ENCODE results near the gene UBAC2. TPM values are rescaled to one million over a fixed set of nuclear protein-coding genes. Genes with fewer than 3 reads are reported as not detected.
A peak's percentile ranks its signal among the peaks of the same experiment; 100 is the strongest.

UBAC2 gene
- total RNA-seq (45.2 and 45.7 TPM in 2 replicates), polyA plus RNA-seq (47.2 and 54.4 TPM in 2 replicates), polyA minus RNA-seq (40.8 and 52.4 TPM in 2 replicates), Bru-seq, nascent RNA (percentile 83 among the genes with signal in this experiment), BruChase-seq, experiment 1, labeled RNA remaining after a 6-hour chase (percentile 72 among the genes with signal in this experiment), BruChase-seq, experiment 2, labeled RNA remaining after a 2-hour chase (percentile 75 among the genes with signal in this experiment)
- 42.7 and 48.1 TPM in 2 replicates for polyA plus RNA-seq (2011; cell fraction: cytosol; rRNA removed)
- polyA plus RNA-seq (2011; cell fraction: nucleus; rRNA removed), result 26.5 and 34.5 TPM in 2 replicates
- polyA plus RNA-seq (2012), result 46.6 and 49.2 TPM in 2 replicates
- polyA minus RNA-seq (2011; cell fraction: cytosol; rRNA and poly(A)+ RNA removed), result 28.0 TPM
- 30.6 and 34.1 TPM in 2 replicates for polyA minus RNA-seq (2011; cell fraction: nucleus; rRNA and poly(A)+ RNA removed)
- long read RNA-seq, transcript UBAC2-203 (9 exons, 1,375 nt), result major isoform, 73 of 116 reads
- long read RNA-seq, partial matches to known transcripts, result 5 of 116 reads
- long read RNA-seq, other reads (novel, unspliced or antisense), result 37 of 116 reads

DNA sequence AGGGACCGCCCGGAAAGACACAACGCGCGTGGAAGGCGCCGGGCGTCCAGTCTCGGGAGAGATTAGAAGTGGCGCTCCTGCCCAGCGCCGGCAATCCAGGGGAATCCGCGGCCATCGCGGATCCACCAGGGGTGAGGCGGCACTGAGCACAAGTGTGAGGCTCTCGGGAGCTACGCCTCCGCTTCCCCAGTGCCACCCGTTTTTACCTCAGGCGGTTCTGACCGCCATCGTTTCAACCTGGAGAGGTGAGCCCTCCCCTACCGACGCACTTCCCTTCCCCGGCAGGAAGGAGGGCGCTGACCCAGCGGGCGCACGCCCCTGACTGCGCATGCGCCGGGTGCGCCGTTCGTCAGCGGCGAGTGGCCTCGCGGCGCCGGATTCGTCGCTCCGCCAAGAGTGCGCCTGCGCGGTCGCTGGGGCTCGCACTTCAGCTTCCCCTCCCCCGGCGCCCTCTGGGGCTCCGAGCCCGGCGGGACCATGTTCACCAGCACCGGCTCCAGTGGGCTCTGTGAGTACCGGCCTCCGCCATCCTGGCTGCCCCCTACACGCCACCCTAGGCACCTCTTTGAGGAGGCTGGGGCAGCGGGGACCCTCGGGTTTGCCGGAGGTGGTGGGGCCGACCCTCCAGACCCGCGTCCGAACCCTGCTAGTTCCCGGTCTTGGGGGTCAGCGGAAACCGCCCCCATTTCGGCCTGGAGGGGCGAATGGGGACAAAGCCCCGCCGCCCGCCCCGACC is at the start of gene UBAC2:
TSS of gene UBAC2 (plus strand) at position 423 of the 736 bp plus-strand sequence. CDS start at position 478, 55 bp downstream.
- BruUV-seq (replicated peaks), result no TSS peak
- Histone ChIP-seq H3K9ac (replicated peaks; ENCODE audit: extremely low read depth, insufficient read depth, low read length) (peak within 1 kb of the TSS; percentile 95), H3K4me1 (ENCODE audit: control insufficient read depth, extremely low read depth, insufficient read depth, low read length) (peaks cover 7% of the 10 kb centered on the region), H3K27ac (ENCODE audit: insufficient read depth, low read depth, low read length) (peak within 1 kb of the TSS; percentile 85), H3K27me3 (ENCODE audit: control insufficient read depth in 2 of 2, insufficient read depth in 2 of 2, low read length in 2 of 2) (no peaks in the 10 kb centered on the region), H3K9me1 (replicated peaks; ENCODE audit: control insufficient read depth, extremely low read depth, insufficient read depth, low read length) (no peaks in the 10 kb centered on the region), H4K20me1 (replicated peaks; ENCODE audit: control insufficient read depth, extremely low read depth, insufficient read depth, low read length) (no peaks in the 10 kb centered on the region), H3K4me3 (replicated peaks in 1 of 3; ENCODE audit: insufficient read depth in 1 of 3, low read depth in 1 of 3, low read length in 3 of 3) (peak within 1 kb of the TSS; percentile 75 to 95 (median 79)), H3K36me3 (ENCODE audit: control insufficient read depth in 2 of 2, extremely low read depth in 1 of 2, insufficient read depth in 2 of 2, low read length in 2 of 2) (no peaks in the 10 kb centered on the region), H3K79me2 (ENCODE audit: control insufficient read depth, insufficient read depth, low read length) (peaks cover 37% of the 10 kb centered on the region), H3K4me2 (ENCODE audit: insufficient read depth, low read length) (peak within 1 kb of the TSS; percentile 73), H3K9me3 (replicated peaks; ENCODE audit: control insufficient read depth, insufficient read depth, low read length) (no peaks in the 10 kb centered on the region), H2AFZ (ENCODE audit: low read depth, low read length) (peak within 1 kb of the TSS; percentile 80)
- CTCF ChIA-PET, result interaction anchor here (0.7 to 8.2 kb wide), 13 partner anchors 11 to 236 kb away, joined by 3 to 65 read pairs (median 5); no protein-coding TSS in a partner anchor
- POLR2A ChIA-PET, result interaction anchor here (1.1 kb wide), 1 partner anchor 34 kb away, joined by 4 read pairs; no protein-coding TSS in a partner anchor
- intact Hi-C loops (cut with micrococcal nuclease), result loop anchor here (1.0 to 10.0 kb wide), 6 partner anchors 64 to 297 kb away; no protein-coding TSS in a partner anchor
- DNase-seq (ENCODE audit: low read depth, low spot score) (peak; percentile 96), FAIRE-seq (peak; percentile 92)
- TF ChIP-seq POLR2A (IDR thresholded peaks at IDR 0.05; ENCODE audit: low read depth, low read length) (peak; percentile 97), JUN (IDR thresholded peaks at IDR 0.05; ENCODE audit: borderline replicate concordance, insufficient read depth, insufficient read length, low read depth) (no peak), POLR2AphosphoS5 (IDR thresholded peaks at IDR 0.05; ENCODE audit: insufficient read depth, low read depth, low read length) (peak; percentile 94), GATA2 (IDR thresholded peaks at IDR 0.05; ENCODE audit: insufficient read depth, insufficient read length, low read depth, low read length) (no peak), CTCF (IDR thresholded peaks at IDR 0.05; ENCODE audit: extremely low read depth in 1 of 2, insufficient read depth in 1 of 2, low read depth in 1 of 2, low read length in 2 of 2) (no peak), MYC (IDR thresholded peaks at IDR 0.05; ENCODE audit: low read depth, low read length) (no peak), EZH2 (IDR thresholded peaks at IDR 0.05; ENCODE audit: borderline replicate concordance, low read depth, low read length, severe bottlenecking) (no peak), FOS (IDR thresholded peaks at IDR 0.05; ENCODE audit: borderline replicate concordance, insufficient read depth, low read length) (no peak)
- dilution Hi-C loops (cut with MboI; ENCODE audit: extremely low pct_ligation_motif_present, low sequenced_read_pairs), result no loop called here
